ENCODE results near the gene FGFRL1. TPM values are rescaled to one million over a fixed set of nuclear protein-coding genes. Genes with fewer than 3 reads are reported as not detected.

FGFRL1 gene
- total and polyA plus RNA-seq, 2 experiments from 2014 or later: 22.9 to 40.7 TPM

DNA sequence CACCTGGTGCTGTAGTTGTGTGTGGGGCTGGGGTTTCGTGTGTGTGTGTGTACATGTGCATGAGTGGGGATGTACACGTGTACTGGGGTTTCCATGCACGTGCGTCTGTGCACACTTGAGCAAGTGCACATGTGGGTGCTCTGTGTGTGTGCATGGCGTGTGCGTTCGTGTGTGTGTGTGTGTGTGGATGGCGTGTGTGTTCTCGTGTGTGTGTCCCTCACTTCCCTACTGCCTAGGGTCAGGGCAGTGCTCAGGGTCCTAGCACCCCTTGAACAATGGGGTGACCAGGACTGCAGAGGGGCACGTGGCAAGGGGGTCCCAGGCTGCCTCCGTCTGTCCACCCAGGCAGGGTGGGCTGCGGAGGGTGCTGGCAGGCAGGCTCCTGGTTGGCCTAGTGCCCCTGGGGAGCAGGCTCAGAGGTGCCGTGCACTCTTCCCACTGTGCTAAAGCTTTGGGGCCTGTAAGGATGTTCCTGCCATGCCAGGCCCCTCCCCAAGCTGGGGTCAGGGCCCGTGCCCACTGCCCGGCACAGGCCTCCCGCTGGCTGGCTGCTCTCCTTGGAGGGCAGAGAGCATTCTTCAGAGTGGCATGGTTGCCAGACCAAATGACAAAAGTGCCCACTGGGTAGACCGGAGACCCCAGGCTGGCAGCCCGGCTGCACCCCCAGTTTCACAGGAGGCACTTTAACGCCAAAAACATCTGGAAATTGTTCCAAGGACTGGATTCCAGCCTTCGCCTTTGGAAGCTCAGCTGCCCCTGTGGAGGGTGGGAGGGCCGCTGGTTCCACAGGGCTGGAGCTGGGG lies 29.1 kb downstream of the FGFRL1 start:
- H3K4me3 ChIP-seq: no peak overlapping the region
- DNase-seq (ENCODE audit: low read depth in 1 of 2, low spot score in 1 of 2): no peak
- no peak overlapping the region for H3K27ac ChIP-seq
- H3K36me3 ChIP-seq: no peaks in the 10 kb centered on the region
- no peaks in the 10 kb centered on the region for H3K9me3 ChIP-seq (ENCODE audit: low read depth)
- peaks cover 12% of the 10 kb centered on the region for H3K27me3 ChIP-seq
- TF ChIP-seq, protein P1, sequence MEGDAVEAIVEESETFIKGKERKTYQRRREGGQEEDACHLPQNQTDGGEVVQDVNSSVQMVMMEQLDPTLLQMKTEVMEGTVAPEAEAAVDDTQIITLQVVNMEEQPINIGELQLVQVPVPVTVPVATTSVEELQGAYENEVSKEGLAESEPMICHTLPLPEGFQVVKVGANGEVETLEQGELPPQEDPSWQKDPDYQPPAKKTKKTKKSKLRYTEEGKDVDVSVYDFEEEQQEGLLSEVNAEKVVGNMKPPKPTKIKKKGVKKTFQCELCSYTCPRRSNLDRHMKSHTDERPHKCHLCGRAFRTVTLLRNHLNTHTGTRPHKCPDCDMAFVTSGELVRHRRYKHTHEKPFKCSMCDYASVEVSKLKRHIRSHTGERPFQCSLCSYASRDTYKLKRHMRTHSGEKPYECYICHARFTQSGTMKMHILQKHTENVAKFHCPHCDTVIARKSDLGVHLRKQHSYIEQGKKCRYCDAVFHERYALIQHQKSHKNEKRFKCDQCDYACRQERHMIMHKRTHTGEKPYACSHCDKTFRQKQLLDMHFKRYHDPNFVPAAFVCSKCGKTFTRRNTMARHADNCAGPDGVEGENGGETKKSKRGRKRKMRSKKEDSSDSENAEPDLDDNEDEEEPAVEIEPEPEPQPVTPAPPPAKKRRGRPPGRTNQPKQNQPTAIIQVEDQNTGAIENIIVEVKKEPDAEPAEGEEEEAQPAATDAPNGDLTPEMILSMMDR (IDR thresholded peaks at IDR 0.05; ENCODE audit: low read depth, low read length): no peak
- peaks cover 3% of the 10 kb centered on the region for H3K4me1 ChIP-seq (ENCODE audit: low read depth)

- Histone ChIP-seq H3K36me3 (no peaks in the 10 kb centered on the region), H3K4me1 (ENCODE audit: low read depth) (peaks cover 3% of the 10 kb centered on the region), H3K4me3 (no peak overlapping the region), H3K27ac (no peak overlapping the region), H3K9me3 (ENCODE audit: low read depth) (no peaks in the 10 kb centered on the region), H3K27me3 (peaks cover 15% of the 10 kb centered on the region)
- TF ChIP-seq, protein P1 (IDR thresholded peaks at IDR 0.05; ENCODE audit: low read depth, low read length): no peak
- DNase-seq (ENCODE audit: low read depth in 1 of 2, low spot score in 1 of 2): peak in 1 of 2 donors; percentile 66
Measured at GRCh38 chr4:1041147-1041935, 29.9 kb downstream of the FGFRL1 start.

DNA sequence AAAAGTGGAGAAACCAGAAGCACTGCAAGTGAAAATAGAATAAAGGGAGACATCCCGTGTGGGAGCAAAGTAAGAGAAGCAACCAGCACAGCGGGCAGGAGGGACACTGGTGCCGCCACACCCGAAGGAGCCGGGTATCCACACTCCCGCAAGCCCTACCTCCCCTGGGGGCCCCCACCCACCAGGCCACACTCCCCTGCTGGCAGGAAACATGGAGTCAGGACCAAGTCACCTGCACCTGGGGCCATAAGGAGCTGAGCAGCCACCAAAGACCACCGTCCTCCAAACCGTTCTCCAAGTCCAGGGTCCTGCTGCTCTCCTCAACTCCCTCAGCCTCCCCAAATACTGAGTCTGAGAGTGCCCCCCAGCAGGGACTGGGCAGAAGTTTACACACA lies 30.5 kb downstream of the FGFRL1 start:
- no peak for DNase-seq (ENCODE audit: low read depth in 1 of 2, low spot score in 1 of 2)
- H3K27me3 ChIP-seq: peaks cover 17% of the 10 kb centered on the region
- no peaks in the 10 kb centered on the region for H3K4me1 ChIP-seq (ENCODE audit: low read depth)
- H3K27ac ChIP-seq: no peak overlapping the region
- H3K4me3 ChIP-seq: no peak overlapping the region
- H3K36me3 ChIP-seq: no peaks in the 10 kb centered on the region
- TF ChIP-seq, protein P1 (IDR thresholded peaks at IDR 0.05; ENCODE audit: low read depth, low read length): no peak
- no peaks in the 10 kb centered on the region for H3K9me3 ChIP-seq (ENCODE audit: low read depth)

- Histone ChIP-seq H3K27me3 (peaks cover 23% of the 10 kb centered on the region), H3K36me3 (no peaks in the 10 kb centered on the region), H3K27ac (no peak overlapping the region), H3K4me1 (ENCODE audit: low read depth) (no peaks in the 10 kb centered on the region), H3K4me3 (no peak overlapping the region), H3K9me3 (ENCODE audit: low read depth) (no peaks in the 10 kb centered on the region)
- DNase-seq (ENCODE audit: low read depth in 1 of 2, low spot score in 1 of 2): no peak
- TF ChIP-seq, protein P1 (IDR thresholded peaks at IDR 0.05; ENCODE audit: low read depth, low read length): no peak
Measured at GRCh38 chr4:1042352-1043055, 31.1 kb downstream of the FGFRL1 start.

DNA sequence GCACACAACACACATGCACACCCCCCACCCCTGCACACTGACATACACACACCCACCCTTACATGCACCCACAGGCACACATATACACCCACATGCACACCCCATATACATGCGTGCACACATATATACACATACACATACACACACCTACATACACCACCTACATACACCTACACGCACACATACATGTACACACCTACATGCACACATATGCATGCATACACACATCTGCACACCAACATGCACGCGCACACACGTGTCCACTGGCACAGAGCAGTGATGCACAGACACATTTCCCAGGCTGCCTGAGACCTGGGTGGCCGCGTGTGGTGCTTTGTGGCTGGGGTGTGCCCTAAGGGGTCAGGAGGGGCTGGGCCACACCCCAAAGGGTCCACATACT lies 31.7 kb downstream of the FGFRL1 start:
- no peaks in the 10 kb centered on the region for H3K9me3 ChIP-seq (ENCODE audit: low read depth)
- H3K4me3 ChIP-seq: no peak overlapping the region
- peaks cover 29% of the 10 kb centered on the region for H3K27me3 ChIP-seq
- no peaks in the 10 kb centered on the region for H3K4me1 ChIP-seq (ENCODE audit: low read depth)
- no peak overlapping the region for H3K27ac ChIP-seq
- TF ChIP-seq, protein P1 (IDR thresholded peaks at IDR 0.05; ENCODE audit: low read depth, low read length): no peak
- DNase-seq (ENCODE audit: low read depth in 1 of 2, low spot score in 1 of 2): no peak
- no peaks in the 10 kb centered on the region for H3K36me3 ChIP-seq
